Stimulated activated CD8-positive, alpha-beta memory T cell treated with anti-CD3 and anti-CD28 coated beads, Interleukin-15, amount 100 ng/mL, for 24 hours (primary cell): ENCODE data around the gene ZNF175.
A peak's percentile ranks its signal among the peaks of the same experiment; 100 is the strongest.

Source experiments
- DNase-seq: peaks from one replicate; pipeline ENCODE4 v3.0.0-alpha.2; 2020; ENCODE audit warnings: low read depth

ZNF175 gene

DNA sequence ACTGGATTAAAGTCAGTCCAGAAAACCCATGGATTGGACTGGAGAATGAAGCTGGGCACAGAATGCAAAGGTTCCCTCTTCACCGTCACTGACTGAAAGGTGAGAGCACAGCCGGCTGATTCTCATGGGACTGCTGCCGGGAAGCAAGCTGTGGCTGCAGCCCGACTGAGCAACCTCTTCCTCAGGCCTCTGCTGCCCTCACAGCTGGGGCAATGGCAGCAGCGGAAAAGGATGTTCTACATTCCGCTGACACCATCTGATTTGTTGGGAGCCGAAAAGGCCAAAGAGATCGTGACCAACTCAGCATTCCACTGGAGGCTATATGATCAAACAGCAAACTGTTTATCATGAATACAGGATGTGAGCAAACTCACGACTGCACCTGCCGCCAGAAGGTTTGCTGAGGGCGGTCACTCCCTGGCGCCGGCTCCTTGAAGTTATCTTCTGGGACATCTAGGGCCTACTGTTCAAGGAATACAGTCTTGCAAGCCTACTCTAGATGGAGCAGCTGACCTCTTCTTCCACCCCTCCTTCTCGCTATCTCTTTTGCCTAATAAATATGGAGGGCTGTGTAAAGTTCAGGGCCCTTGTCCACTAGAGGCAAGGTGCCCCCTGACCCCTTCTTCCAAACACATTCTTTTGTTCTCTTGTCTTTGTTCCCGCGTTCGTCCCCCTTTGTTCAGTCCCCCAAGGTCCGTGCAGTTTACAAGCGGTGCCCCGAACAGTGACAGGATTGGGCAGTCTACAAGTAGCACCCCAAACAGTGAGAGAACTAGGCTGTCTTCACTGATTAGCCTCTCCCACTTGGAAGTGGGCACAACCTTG lies 20.0 kb upstream of the ZNF175 start:
- DNase-seq: no peak

DNA sequence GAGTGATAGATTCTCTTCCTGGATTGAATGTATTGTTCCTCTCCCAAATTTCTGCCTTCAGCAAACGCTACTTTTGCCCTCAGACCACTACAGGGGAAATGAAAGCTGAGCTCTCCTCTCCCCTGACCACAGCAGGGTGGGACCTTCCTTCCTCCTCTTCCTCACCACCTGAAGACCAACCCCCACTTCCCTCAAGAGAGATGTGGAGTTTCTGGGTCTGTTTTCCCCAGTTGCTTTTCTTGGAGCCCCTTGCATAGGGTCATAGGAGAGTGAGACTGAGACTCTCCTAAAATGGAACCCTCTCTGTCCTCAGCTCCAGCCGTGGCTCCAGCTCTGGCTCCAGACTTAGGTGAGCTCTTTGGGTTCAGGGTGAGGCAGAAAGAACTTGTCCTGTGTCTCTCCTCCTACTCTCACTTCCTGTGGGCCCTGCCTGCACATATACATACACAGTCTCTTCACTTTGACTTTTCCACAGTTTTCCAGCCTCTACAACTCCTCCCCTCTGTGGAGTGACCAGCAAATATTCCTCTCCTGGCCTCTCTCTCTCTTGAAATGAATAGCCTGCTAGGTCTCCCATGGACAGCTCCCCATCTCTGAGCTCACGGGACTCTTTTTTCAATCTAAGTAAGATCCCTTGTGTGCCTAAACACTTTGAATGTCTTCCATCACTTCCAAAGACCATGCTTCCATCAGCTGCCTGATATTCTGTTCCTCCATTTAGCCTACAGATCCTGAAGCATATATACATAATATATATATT lies 19.2 kb upstream of the ZNF175 start:
- DNase-seq: no peak

- DNase-seq: no peak
Measured at GRCh38 chr19:51552608-51552995, 18.5 kb upstream of the ZNF175 start.

DNA sequence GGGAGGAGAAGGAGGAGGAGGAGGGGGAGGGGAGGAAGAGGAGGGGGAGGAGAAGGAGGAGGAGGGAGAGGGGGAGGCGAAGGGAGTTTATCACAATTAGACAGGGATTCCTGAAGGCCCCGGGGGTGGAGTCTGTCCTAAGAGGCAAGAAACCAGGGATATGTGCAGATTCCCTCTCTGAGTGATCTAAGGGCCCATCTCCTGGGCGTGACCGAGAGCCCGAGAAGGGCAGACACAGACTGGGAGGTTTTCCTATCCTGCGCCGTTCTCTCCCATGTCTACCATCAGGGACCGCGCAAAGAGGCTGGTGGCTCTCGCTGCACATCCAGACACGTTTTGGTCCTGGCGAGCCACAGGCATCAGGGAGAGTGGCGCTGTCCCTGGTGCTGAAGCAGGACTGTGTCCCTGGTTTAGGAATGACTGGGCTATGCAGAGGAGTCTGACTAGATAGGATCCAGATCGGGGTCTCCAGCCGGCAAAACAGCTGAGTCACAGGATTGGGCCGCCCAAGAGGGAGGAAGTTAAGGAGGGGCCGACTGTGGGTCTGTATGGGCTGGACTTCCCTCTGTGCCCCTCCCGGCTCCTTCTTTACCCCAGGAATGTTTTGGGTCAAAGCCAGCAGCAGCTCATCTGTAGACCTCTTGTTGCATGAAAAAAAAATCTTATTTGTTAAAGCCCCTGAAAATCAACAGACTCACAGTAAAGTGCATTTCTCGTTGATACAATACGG lies 17.9 kb upstream of the ZNF175 start:
- DNase-seq: peak; percentile 13

DNA sequence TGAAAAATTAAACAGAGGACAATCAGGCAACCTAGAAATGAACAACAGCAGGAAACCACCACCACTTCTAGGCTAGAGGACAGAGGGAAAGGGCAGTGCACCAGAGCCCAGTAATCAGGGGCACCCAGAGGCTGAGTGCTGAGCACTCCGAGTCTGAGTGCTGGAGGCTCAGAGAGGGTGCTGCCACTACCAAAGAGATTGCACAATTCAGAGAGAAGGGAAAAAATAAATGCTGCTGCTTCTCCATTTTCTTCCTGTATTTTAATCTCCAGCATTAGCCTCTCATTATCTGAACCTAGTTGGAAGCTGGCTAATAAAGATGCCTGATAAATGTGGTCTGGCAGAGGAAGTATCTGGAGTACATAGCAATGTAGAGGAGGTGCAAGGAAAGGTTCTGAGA lies 11.8 kb upstream of the ZNF175 start:
- DNase-seq: no peak

DNA sequence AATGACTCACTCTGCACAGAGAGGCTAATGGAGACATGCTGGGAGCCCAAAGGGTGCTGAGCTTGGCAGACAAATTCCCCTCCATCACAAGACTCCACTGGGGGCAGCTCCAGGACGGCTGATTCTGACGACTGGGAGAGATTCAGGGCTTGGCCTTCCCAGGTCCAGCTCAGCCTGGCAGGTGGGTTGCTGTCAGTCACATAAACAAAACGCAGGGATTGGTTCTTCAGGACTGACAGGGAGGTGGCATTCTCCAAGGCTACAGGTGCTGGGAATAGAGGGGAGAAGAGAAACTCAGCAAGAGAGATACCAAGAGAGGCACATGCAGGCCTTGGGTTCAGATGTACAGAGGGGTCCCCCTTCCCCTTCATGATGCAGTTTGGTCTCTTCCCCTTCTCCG lies 10.7 kb upstream of the ZNF175 start:
- DNase-seq: no peak

- no peak for DNase-seq
Measured at GRCh38 chr19:51564791-51565190, 6.3 kb upstream of the ZNF175 start.

GRCh38 chr19:51565583-51565982 lies 5.5 kb upstream of the ZNF175 start:
- DNase-seq: no peak

DNA sequence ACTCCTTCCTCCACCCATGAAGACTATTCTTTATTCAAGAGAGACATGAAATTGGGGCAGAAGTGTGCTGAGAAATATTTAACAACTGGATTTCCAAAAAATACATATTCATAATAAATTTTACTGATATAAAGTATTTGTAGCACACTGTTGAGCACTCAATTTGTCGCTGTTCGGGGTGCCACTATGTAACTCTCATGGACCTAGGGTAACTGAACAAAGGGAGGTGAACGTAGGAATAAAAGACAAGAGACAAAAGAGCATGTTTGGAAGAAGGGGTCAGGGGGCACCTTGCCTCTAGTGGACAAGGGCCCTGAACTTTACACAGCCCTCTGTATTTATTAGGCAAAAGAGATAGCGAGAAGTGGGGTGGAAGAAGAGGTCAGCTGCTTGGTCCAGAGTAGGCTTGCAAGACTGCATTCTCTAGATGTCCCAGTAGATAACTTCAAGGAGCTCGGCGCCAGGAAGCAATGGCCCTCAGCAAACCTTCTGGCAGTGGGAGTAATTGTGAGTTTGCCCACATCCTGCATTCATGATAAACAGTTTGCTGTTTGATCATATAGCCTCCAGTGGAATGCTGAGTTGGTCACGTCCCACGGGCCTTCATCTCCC lies 4.5 kb upstream of the ZNF175 start:
- DNase-seq: no peak

- no peak for DNase-seq
Measured at GRCh38 chr19:51567583-51567982, 3.5 kb upstream of the ZNF175 start.

- DNase-seq: no peak
Measured at GRCh38 chr19:51568456-51568855, 2.6 kb upstream of the ZNF175 start.

DNA sequence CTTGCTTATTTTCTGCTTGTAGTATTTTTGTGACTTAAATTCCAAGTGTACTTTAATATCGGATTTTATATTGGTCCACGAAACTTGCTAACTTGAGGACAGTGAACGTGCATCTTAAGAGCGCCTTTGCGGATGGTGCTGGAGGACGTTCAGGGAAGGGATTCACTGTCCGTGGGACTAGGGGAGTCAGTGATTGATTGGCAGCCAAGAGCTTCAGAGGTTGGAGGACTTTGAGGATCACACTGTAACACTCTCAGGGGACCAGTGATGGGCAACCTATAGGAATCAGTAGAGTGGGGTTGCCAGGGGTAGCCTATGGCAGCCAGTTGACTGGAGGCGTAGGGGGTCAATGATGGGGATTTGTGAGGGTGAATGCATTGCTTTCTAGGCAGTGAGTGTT lies 516 bp downstream of the ZNF175 start:
- DNase-seq: no peak

DNA sequence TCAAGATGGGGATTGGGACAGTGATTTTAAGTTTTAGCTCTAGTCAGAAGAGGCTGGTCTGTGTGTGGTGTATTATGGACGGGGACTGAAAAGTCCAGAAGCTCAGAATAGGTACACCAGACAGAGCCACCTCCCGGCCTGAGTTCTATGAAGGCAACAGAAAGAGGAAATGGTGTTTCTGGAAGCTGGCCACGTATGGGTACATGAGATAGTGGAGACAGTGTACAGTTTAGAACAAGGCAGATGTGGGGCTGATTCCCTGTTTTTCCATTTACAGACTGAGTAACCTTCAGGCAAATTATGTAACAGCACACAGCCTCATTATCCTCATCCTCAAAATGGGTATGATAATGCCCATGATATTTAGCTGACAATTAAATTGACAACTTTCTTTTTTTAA lies 1.3 kb downstream of the ZNF175 start:
- no peak for DNase-seq

- DNase-seq: no peak
Measured at GRCh38 chr19:51572908-51573307, 1.8 kb downstream of the ZNF175 start.

- DNase-seq: no peak
Measured at GRCh38 chr19:51573331-51573730, 2.2 kb downstream of the ZNF175 start.

DNA sequence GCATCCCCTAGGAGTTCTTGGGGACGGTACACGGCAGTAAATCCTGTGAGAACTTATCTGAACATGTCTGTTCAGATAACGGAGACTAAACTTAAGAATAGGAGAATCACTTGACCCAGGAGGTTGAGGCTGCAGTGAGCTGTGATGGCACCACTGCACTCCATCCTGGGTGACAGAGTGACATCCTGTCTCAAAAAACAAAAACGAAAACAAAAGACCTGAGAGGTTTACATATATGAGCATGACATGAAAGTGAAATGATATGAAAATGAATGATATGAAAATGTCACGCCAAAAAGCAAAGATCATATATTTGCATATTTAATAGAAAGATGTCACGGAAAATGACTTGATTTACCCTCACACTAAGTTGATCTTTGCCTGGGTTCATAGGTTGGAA lies 5.8 kb downstream of the ZNF175 start:
- no peak for DNase-seq

GRCh38 chr19:51586103-51586728 lies 15.1 kb downstream of the ZNF175 start:
- no peak for DNase-seq

DNA sequence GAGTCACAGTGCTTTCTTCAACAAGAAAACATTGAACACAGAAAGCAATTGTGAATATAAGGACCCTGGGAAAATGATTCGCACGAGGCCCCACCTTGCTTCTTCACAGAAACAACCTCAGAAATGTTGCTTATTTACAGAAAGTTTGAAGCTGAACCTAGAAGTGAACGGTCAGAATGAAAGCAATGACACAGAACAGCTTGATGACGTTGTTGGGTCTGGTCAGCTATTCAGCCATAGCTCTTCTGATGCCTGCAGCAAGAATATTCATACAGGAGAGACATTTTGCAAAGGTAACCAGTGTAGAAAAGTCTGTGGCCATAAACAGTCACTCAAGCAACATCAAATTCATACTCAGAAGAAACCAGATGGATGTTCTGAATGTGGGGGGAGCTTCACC lies 15.7 kb downstream of the ZNF175 start:
- DNase-seq: no peak

DNA sequence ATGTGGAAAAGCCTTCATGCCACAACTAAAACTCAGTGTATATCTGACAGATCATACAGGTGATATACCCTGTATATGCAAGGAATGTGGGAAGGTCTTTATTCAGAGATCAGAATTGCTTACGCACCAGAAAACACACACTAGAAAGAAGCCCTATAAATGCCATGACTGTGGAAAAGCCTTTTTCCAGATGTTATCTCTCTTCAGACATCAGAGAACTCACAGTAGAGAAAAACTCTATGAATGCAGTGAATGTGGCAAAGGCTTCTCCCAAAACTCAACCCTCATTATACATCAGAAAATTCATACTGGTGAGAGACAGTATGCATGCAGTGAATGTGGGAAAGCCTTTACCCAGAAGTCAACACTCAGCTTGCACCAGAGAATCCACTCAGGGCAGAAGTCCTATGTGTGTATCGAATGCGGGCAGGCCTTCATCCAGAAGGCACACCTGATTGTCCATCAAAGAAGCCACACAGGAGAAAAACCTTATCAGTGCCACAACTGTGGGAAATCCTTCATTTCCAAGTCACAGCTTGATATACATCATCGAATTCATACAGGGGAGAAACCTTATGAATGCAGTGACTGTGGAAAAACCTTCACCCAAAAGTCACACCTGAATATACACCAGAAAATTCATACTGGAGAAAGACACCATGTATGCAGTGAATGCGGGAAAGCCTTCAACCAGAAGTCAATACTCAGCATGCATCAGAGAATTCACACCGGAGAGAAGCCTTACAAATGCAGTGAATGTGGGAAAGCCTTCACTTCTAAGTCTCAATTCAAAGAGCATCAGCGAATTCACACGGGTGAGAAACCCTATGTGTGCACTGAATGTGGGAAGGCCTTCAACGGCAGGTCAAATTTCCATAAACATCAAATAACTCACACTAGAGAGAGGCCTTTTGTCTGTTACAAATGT lies 16.4 kb downstream of the ZNF175 start:
- DNase-seq: no peak

DNA sequence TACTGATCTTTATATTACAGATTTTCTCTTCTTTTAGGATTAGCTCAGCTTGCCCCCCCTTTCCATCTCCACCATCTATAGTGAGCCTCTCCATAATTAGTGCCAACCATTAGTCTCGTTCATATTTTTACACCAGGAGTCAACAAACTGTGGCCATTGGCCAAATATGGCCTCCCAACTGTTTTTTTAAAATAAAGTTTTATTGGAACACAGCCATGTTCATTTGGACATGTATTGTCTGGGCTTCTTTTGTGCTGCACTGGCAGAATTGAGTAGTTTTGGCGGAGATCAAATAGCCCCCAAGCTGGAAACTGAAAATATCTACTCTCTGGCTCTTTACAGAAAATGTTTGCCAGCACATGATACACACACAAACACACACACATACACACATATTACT lies 18.4 kb downstream of the ZNF175 start:
- DNase-seq: no peak

- DNase-seq: no peak
Measured at GRCh38 chr19:51590441-51590840, 19.4 kb downstream of the ZNF175 start.
